ENCODE measurements around the gene RNU7-1. TPM values are rescaled to one million over a fixed set of nuclear protein-coding genes. Genes with fewer than 3 reads are reported as not detected.

The RNU7-1 gene
- total and polyA plus RNA-seq, 9 of the 15 experiments (the other 6 are each of a cell fraction or from before 2014, with no cell fraction given): not detected

DNA sequence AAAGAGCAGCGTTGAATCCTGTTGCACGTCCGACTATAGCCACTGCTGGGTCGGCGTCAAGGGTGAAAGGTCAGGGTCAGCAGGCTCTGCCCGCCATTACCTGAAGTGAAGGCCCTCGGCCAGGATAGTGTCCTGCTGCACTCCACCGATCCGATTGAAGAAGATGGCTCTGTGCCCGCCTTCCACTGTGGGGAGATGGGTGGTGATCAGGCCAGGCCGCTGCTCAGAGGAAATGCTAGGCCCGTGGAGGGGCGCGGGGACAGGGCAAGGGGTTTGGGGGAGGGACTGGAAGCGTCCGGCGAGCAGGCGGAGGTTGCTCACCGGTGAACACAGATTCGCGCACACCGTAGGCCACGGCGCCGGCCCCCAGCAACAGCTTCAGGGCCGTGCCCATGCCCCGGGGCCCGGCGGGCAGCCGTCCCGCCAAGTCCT, 26.5 kb downstream of the RNU7-1 start (continued):
- TF ChIP-seq, protein P1, sequence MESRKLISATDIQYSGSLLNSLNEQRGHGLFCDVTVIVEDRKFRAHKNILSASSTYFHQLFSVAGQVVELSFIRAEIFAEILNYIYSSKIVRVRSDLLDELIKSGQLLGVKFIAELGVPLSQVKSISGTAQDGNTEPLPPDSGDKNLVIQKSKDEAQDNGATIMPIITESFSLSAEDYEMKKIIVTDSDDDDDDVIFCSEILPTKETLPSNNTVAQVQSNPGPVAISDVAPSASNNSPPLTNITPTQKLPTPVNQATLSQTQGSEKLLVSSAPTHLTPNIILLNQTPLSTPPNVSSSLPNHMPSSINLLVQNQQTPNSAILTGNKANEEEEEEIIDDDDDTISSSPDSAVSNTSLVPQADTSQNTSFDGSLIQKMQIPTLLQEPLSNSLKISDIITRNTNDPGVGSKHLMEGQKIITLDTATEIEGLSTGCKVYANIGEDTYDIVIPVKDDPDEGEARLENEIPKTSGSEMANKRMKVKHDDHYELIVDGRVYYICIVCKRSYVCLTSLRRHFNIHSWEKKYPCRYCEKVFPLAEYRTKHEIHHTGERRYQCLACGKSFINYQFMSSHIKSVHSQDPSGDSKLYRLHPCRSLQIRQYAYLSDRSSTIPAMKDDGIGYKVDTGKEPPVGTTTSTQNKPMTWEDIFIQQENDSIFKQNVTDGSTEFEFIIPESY (CRISPR knock-in tag; IDR thresholded peaks at IDR 0.05): no peak; the same call in 1 of the 2 replicates
- peak; percentile 37 for TF ChIP-seq KDM5B (IDR thresholded peaks at IDR 0.05; ENCODE audit: insufficient replicate concordance, low read depth, low read length)
- TF ChIP-seq GTF2E2 (tag; IDR thresholded peaks at IDR 0.05): no peak
- TF ChIP-seq ZNF217 (CRISPR knock-in tag; IDR thresholded peaks at IDR 0.05): no peak
- no peak for TF ChIP-seq ELF4 (CRISPR knock-in tag; IDR thresholded peaks at IDR 0.05)
- no peak for TF ChIP-seq LARP7 (IDR thresholded peaks at IDR 0.05)
- TF ChIP-seq TAF1 (IDR thresholded peaks at IDR 0.05; ENCODE audit: control insufficient read depth, extremely low read depth, insufficient read depth, low read length, severe bottlenecking): no peak
- peak in 2 of 3 experiments; percentile 50 to 71 for TF ChIP-seq YY1 (IDR thresholded peaks at IDR 0.05; ENCODE audit: borderline replicate concordance in 1 of 3, control insufficient read depth in 1 of 3, extremely low read depth in 1 of 3, insufficient read depth in 3 of 3, insufficient read length in 1 of 3, insufficient replicate concordance in 2 of 3, low read depth in 1 of 3, low read length in 2 of 3)
- no peak for TF ChIP-seq SMAD2 (IDR thresholded peaks at IDR 0.05; ENCODE audit: low read depth, low read length)
- TF ChIP-seq, protein P2, sequence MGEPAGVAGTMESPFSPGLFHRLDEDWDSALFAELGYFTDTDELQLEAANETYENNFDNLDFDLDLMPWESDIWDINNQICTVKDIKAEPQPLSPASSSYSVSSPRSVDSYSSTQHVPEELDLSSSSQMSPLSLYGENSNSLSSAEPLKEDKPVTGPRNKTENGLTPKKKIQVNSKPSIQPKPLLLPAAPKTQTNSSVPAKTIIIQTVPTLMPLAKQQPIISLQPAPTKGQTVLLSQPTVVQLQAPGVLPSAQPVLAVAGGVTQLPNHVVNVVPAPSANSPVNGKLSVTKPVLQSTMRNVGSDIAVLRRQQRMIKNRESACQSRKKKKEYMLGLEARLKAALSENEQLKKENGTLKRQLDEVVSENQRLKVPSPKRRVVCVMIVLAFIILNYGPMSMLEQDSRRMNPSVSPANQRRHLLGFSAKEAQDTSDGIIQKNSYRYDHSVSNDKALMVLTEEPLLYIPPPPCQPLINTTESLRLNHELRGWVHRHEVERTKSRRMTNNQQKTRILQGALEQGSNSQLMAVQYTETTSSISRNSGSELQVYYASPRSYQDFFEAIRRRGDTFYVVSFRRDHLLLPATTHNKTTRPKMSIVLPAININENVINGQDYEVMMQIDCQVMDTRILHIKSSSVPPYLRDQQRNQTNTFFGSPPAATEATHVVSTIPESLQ (CRISPR knock-in tag; IDR thresholded peaks at IDR 0.05): no peak
- TF ChIP-seq PCBP1 (IDR thresholded peaks at IDR 0.05; ENCODE audit: low read depth, low read length, poor library complexity, severe bottlenecking): peak; percentile 82
- TF ChIP-seq, protein P3, sequence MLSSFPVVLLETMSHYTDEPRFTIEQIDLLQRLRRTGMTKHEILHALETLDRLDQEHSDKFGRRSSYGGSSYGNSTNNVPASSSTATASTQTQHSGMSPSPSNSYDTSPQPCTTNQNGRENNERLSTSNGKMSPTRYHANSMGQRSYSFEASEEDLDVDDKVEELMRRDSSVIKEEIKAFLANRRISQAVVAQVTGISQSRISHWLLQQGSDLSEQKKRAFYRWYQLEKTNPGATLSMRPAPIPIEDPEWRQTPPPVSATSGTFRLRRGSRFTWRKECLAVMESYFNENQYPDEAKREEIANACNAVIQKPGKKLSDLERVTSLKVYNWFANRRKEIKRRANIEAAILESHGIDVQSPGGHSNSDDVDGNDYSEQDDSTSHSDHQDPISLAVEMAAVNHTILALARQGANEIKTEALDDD (IDR thresholded peaks at IDR 0.05): no peak
- TF ChIP-seq ZNF23 (CRISPR knock-in tag; IDR thresholded peaks at IDR 0.05): no peak

Data from K562 (cell line).